ENCODE results near the gene JAM3. TPM values are rescaled to one million over a fixed set of nuclear protein-coding genes. Genes with fewer than 3 reads are reported as not detected.

The JAM3 gene
- total RNA-seq, 1 experiment from 2014 or later, result 1.6 TPM

DNA sequence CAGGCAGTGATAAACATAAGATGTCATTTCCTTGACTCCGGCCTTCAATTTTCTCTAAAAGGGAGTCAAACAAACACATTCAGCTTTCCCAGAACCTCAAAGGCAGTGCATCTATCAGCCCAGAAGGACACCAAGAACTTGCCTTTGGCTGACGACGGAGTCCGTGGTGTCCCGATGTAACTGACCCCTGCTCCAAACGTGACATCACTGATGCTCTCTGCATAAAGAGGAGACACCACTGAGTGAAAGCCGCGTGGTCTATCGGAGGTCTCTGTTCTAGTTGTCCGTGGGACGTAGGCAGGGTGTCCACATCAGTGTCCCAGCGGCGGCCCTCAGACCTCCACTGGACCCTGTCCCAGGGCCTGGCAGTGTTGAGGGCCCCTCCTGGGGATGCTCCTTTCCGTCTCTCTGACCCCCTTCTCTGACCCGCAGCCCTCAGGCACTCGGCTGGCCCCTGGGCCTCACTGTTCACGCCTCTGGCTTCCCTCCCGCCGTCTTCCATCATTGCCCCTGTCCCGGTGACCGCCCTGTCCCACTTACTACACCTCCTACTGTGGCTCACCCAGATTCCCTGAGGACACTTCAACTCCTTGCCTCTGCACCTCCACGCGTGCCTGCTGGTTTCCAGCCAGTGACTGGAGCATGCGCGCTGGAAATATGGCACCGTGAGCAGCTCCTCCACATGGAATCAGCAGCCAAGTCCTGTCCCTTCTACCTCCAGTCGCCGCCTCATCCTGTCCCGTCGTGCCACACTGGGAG, 84.5 kb downstream of the JAM3 start:
- Mint-ChIP-seq H3K4me1 (ENCODE audit: insufficient read depth, unreplicated experiment) (no peaks in the 10 kb centered on the region), H3K27me3 (ENCODE audit: insufficient read depth, unreplicated experiment) (no peaks in the 10 kb centered on the region), H3K9me3 (ENCODE audit: unreplicated experiment) (no peaks in the 10 kb centered on the region), H3K27ac (ENCODE audit: low read depth, unreplicated experiment) (no peak overlapping the region), H3K36me3 (ENCODE audit: insufficient read depth, unreplicated experiment) (peaks cover 40% of the 10 kb centered on the region), H3K4me3 (ENCODE audit: unreplicated experiment) (no peak overlapping the region)
- ChIA-PET CTCF (interaction anchor here (0.5 to 1.4 kb wide), 3 partner anchors 14 to 1275 kb away, joined by 3 to 10 read pairs (median 4); no protein-coding TSS in a partner anchor), POLR2A (no interaction called here)
- DNase-seq (ENCODE audit: unreplicated experiment), result no peak
- intact Hi-C loops (cut with micrococcal nuclease), result no loop called here
- no TSS peak for BruUV-seq (replicated peaks)
- TF ChIP-seq, protein P1, sequence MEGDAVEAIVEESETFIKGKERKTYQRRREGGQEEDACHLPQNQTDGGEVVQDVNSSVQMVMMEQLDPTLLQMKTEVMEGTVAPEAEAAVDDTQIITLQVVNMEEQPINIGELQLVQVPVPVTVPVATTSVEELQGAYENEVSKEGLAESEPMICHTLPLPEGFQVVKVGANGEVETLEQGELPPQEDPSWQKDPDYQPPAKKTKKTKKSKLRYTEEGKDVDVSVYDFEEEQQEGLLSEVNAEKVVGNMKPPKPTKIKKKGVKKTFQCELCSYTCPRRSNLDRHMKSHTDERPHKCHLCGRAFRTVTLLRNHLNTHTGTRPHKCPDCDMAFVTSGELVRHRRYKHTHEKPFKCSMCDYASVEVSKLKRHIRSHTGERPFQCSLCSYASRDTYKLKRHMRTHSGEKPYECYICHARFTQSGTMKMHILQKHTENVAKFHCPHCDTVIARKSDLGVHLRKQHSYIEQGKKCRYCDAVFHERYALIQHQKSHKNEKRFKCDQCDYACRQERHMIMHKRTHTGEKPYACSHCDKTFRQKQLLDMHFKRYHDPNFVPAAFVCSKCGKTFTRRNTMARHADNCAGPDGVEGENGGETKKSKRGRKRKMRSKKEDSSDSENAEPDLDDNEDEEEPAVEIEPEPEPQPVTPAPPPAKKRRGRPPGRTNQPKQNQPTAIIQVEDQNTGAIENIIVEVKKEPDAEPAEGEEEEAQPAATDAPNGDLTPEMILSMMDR (IDR thresholded peaks at IDR 0.05; ENCODE audit: unreplicated experiment), result no peak

- CTCF ChIA-PET, result interaction anchor here (0.8 to 1.4 kb wide), 3 partner anchors 11 to 16 kb away, joined by 3 to 10 read pairs (median 3); no protein-coding TSS in a partner anchor
- TF ChIP-seq, protein P1 (IDR thresholded peaks at IDR 0.05; ENCODE audit: unreplicated experiment), result no peak
- intact Hi-C loops (cut with micrococcal nuclease), result no loop called here
- no peaks in the 10 kb centered on the region for H3K9me3 Mint-ChIP-seq (ENCODE audit: unreplicated experiment)
- H3K27me3 Mint-ChIP-seq (ENCODE audit: insufficient read depth, unreplicated experiment), result no peaks in the 10 kb centered on the region
- peaks cover 44% of the 10 kb centered on the region for H3K36me3 Mint-ChIP-seq (ENCODE audit: insufficient read depth, unreplicated experiment)
- H3K4me1 Mint-ChIP-seq (ENCODE audit: insufficient read depth, unreplicated experiment), result no peaks in the 10 kb centered on the region
- no peak overlapping the region for H3K27ac Mint-ChIP-seq (ENCODE audit: low read depth, unreplicated experiment)
- POLR2A ChIA-PET, result no interaction called here
- no peak for DNase-seq (ENCODE audit: unreplicated experiment)
- no peak overlapping the region for H3K4me3 Mint-ChIP-seq (ENCODE audit: unreplicated experiment)
- no TSS peak for BruUV-seq (replicated peaks)
Observed at GRCh38 chr11:134154441-134154840, 85.6 kb downstream of the JAM3 start.

- Mint-ChIP-seq H3K27ac (ENCODE audit: low read depth, unreplicated experiment) (no peak overlapping the region), H3K4me1 (ENCODE audit: insufficient read depth, unreplicated experiment) (no peaks in the 10 kb centered on the region), H3K4me3 (ENCODE audit: unreplicated experiment) (no peak overlapping the region), H3K36me3 (ENCODE audit: insufficient read depth, unreplicated experiment) (peaks cover 54% of the 10 kb centered on the region), H3K9me3 (ENCODE audit: unreplicated experiment) (no peaks in the 10 kb centered on the region), H3K27me3 (ENCODE audit: insufficient read depth, unreplicated experiment) (no peaks in the 10 kb centered on the region)
- ChIA-PET POLR2A (no interaction called here), CTCF (interaction anchor here (0.9 to 1.0 kb wide), 2 partner anchors 16 to 228 kb away, joined by 3 to 5 read pairs; no protein-coding TSS in a partner anchor)
- intact Hi-C loops (cut with micrococcal nuclease), result no loop called here
- BruUV-seq (replicated peaks), result no TSS peak
- DNase-seq (ENCODE audit: unreplicated experiment), result no peak
- TF ChIP-seq, protein P1 (IDR thresholded peaks at IDR 0.05; ENCODE audit: unreplicated experiment), result no peak
Observed at GRCh38 chr11:134155456-134155855, 86.6 kb downstream of the JAM3 start.

DNA sequence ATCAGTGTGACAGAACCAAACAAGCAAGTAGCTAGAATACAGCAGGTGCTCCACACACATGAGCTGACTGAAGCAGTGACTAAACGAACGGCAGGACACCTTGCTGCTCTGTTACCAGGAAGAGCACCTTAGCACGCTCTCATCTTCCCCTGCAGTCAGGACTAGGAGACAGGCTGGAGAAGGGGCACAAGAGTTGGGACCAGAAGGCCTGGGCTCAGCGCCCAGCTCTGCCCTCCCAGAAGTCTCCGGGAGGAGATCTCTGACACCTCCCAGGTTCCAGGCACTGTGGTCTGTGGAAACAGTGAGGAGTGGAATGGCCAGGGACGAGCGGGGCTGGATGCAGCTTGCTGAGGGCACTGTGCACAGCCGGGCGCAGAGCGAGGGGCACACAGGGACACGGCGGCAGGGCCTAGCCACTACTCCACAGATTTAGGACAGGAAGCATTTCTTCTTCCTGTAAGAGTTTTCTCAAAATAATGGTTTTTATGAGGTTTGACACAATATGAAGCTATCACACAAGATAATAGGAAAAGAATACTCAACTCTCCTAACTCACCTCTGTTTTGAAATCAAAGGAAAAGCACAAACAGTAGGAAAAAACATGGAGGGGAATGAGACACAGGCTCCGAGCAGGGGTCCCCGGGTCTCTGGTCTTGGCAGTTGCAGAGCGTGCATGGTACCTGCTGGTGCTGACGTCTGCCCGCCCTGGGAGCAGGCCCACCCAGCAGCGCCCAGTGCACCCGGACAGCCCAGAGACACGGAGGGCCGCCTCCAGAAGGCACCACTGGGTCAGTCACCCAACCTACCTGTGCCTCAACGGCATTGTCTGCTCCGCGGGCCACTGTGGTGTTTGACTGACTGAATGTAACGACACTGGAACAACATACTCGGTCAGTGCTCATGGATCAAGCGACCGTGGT, 87.3 kb downstream of the JAM3 start:
- ChIA-PET POLR2A (no interaction called here), CTCF (interaction anchor here (0.6 to 1.0 kb wide), 3 partner anchors 17 to 229 kb away, joined by 3 to 5 read pairs (median 3); no protein-coding TSS in a partner anchor)
- BruUV-seq (replicated peaks), result no TSS peak
- Mint-ChIP-seq H3K27ac (ENCODE audit: low read depth, unreplicated experiment) (no peak overlapping the region), H3K4me3 (ENCODE audit: unreplicated experiment) (no peak overlapping the region), H3K9me3 (ENCODE audit: unreplicated experiment) (no peaks in the 10 kb centered on the region), H3K4me1 (ENCODE audit: insufficient read depth, unreplicated experiment) (no peaks in the 10 kb centered on the region), H3K27me3 (ENCODE audit: insufficient read depth, unreplicated experiment) (no peaks in the 10 kb centered on the region), H3K36me3 (ENCODE audit: insufficient read depth, unreplicated experiment) (peaks cover 54% of the 10 kb centered on the region)
- TF ChIP-seq, protein P1 (IDR thresholded peaks at IDR 0.05; ENCODE audit: unreplicated experiment), result no peak
- DNase-seq (ENCODE audit: unreplicated experiment), result no peak
- intact Hi-C loops (cut with micrococcal nuclease), result no loop called here

All from MCF 10A (cell line).